Adipocyte (in vitro differentiated cells): Measurements from ENCODE around the gene ATP10D.

Source experiments
- DNase-seq: peaks from one replicate; pipeline ENCODE4 v3.0.0-alpha.2; 2015; ENCODE audit warnings: low read depth
- H3K27me3 ChIP-seq: replicated peaks from 2 replicates; pipeline ENCODE4 v1.7.0; 2013; ENCODE audit warnings: mild to moderate bottlenecking, low read length, moderate library complexity; ENCODE audit not compliant: control insufficient read depth, insufficient read depth
- H3K36me3 ChIP-seq: 2 replicates; pipeline ENCODE4 v1.7.0; 2013; ENCODE audit warnings: low read length, mild to moderate bottlenecking, moderate library complexity; ENCODE audit not compliant: control insufficient read depth, insufficient read depth, severe bottlenecking
- H3K4me1 ChIP-seq: 2 replicates; pipeline ENCODE4 v1.7.0; 2013; ENCODE audit warnings: mild to moderate bottlenecking, low read length, moderate library complexity; ENCODE audit not compliant: control insufficient read depth, insufficient read depth
- H3K4me3 ChIP-seq: 2 replicates; pipeline ENCODE4 v1.7.0; 2013; ENCODE audit warnings: mild to moderate bottlenecking, low read length, moderate library complexity
- H3K9ac ChIP-seq: 2 replicates; pipeline ENCODE4 v1.7.0; 2013; ENCODE audit warnings: mild to moderate bottlenecking, low read length, moderate library complexity
- H3K9me3 ChIP-seq: 2 replicates; pipeline ENCODE4 v1.7.0; 2013; ENCODE audit warnings: mild to moderate bottlenecking, low read length, moderate library complexity; ENCODE audit not compliant: control insufficient read depth

Gene ATP10D

GRCh38 chr4:47490550-47490949 is 5.5 kb downstream of the ATP10D start:
- Histone ChIP-seq H3K9me3 (peaks cover 5% of the 10 kb centered on the region), H3K36me3 (no peaks in the 10 kb centered on the region), H3K4me1 (no peaks in the 10 kb centered on the region), H3K4me3 (no peak overlapping the region), H3K27me3 (no peaks in the 10 kb centered on the region), H3K9ac (no peak overlapping the region)
- DNase-seq: no peak

- H3K36me3 ChIP-seq: no peaks in the 10 kb centered on the region
- H3K4me3 ChIP-seq: no peak overlapping the region
- no peak overlapping the region for H3K9ac ChIP-seq
- no peaks in the 10 kb centered on the region for H3K4me1 ChIP-seq
- DNase-seq: no peak
- H3K27me3 ChIP-seq: no peaks in the 10 kb centered on the region
- peaks cover 5% of the 10 kb centered on the region for H3K9me3 ChIP-seq
Observed at GRCh38 chr4:47493238-47494123, 8.4 kb downstream of the ATP10D start.

- H3K36me3 ChIP-seq: no peaks in the 10 kb centered on the region
- no peaks in the 10 kb centered on the region for H3K9me3 ChIP-seq
- no peaks in the 10 kb centered on the region for H3K4me1 ChIP-seq
- no peak overlapping the region for H3K9ac ChIP-seq
- no peak for DNase-seq
- no peak overlapping the region for H3K4me3 ChIP-seq
- H3K27me3 ChIP-seq: no peaks in the 10 kb centered on the region
Observed at GRCh38 chr4:47494124-47494430, 9.0 kb downstream of the ATP10D start.

GRCh38 chr4:47498899-47499298 is 13.8 kb downstream of the ATP10D start:
- no peaks in the 10 kb centered on the region for H3K9me3 ChIP-seq
- no peak overlapping the region for H3K4me3 ChIP-seq
- H3K9ac ChIP-seq: no peak overlapping the region
- DNase-seq: no peak
- no peaks in the 10 kb centered on the region for H3K27me3 ChIP-seq
- H3K36me3 ChIP-seq: no peaks in the 10 kb centered on the region
- no peaks in the 10 kb centered on the region for H3K4me1 ChIP-seq

- Histone ChIP-seq H3K4me1 (no peaks in the 10 kb centered on the region), H3K9ac (no peak overlapping the region), H3K36me3 (no peaks in the 10 kb centered on the region), H3K27me3 (no peaks in the 10 kb centered on the region), H3K4me3 (no peak overlapping the region), H3K9me3 (no peaks in the 10 kb centered on the region)
- DNase-seq: peak; percentile 19
Observed at GRCh38 chr4:47499700-47500099, 14.6 kb downstream of the ATP10D start.

GRCh38 chr4:47500776-47501175 is 15.7 kb downstream of the ATP10D start:
- no peak for DNase-seq
- no peak overlapping the region for H3K9ac ChIP-seq
- no peaks in the 10 kb centered on the region for H3K36me3 ChIP-seq
- no peaks in the 10 kb centered on the region for H3K4me1 ChIP-seq
- no peaks in the 10 kb centered on the region for H3K27me3 ChIP-seq
- no peak overlapping the region for H3K4me3 ChIP-seq
- no peaks in the 10 kb centered on the region for H3K9me3 ChIP-seq

GRCh38 chr4:47505147-47505546 is 20.1 kb downstream of the ATP10D start:
- no peak overlapping the region for H3K4me3 ChIP-seq
- H3K9ac ChIP-seq: no peak overlapping the region
- no peaks in the 10 kb centered on the region for H3K27me3 ChIP-seq
- peaks cover 2% of the 10 kb centered on the region for H3K4me1 ChIP-seq
- DNase-seq: no peak
- no peaks in the 10 kb centered on the region for H3K36me3 ChIP-seq
- H3K9me3 ChIP-seq: no peaks in the 10 kb centered on the region

GRCh38 chr4:47505666-47506065 is 20.6 kb downstream of the ATP10D start:
- no peaks in the 10 kb centered on the region for H3K36me3 ChIP-seq

GRCh38 chr4:47510506-47511143 is 25.6 kb downstream of the ATP10D start:
- no peaks in the 10 kb centered on the region for H3K9me3 ChIP-seq
- no peak overlapping the region for H3K4me3 ChIP-seq
- H3K36me3 ChIP-seq: peaks cover 20% of the 10 kb centered on the region
- H3K4me1 ChIP-seq: peaks cover 12% of the 10 kb centered on the region
- no peaks in the 10 kb centered on the region for H3K27me3 ChIP-seq
- DNase-seq: peak; percentile 60
- H3K9ac ChIP-seq: peak overlapping the region; percentile 6

More at GRCh38 chr4:47505666-47506065, 20.6 kb downstream of the ATP10D start:
- Histone ChIP-seq H3K4me3 (no peak overlapping the region), H3K9ac (no peak overlapping the region), H3K9me3 (no peaks in the 10 kb centered on the region), H3K27me3 (no peaks in the 10 kb centered on the region), H3K4me1 (peaks cover 7% of the 10 kb centered on the region)
- DNase-seq: peak; percentile 58

GRCh38 chr4:47513461-47513860 is 28.4 kb downstream of the ATP10D start:
- no peaks in the 10 kb centered on the region for H3K27me3 ChIP-seq
- H3K4me3 ChIP-seq: no peak overlapping the region
- H3K9me3 ChIP-seq: no peaks in the 10 kb centered on the region
- H3K9ac ChIP-seq: no peak overlapping the region
- peaks cover 18% of the 10 kb centered on the region for H3K4me1 ChIP-seq
- H3K36me3 ChIP-seq: peaks cover 26% of the 10 kb centered on the region
- no peak for DNase-seq

GRCh38 chr4:47519239-47519883 is 34.3 kb downstream of the ATP10D start:
- no peak for DNase-seq
- H3K36me3 ChIP-seq: peaks cover 27% of the 10 kb centered on the region
- H3K4me1 ChIP-seq: peaks cover 14% of the 10 kb centered on the region
- H3K9ac ChIP-seq: no peak overlapping the region
- H3K9me3 ChIP-seq: no peaks in the 10 kb centered on the region
- H3K27me3 ChIP-seq: no peaks in the 10 kb centered on the region
- H3K4me3 ChIP-seq: no peak overlapping the region
